Renal cortical epithelial cell (primary cell): Measurements from ENCODE around the gene KRTAP10-8. TPM values are rescaled to one million over a fixed set of nuclear protein-coding genes. Genes with fewer than 3 reads are reported as not detected.
"Not testable (repeated sequence)": the region's sequence is repeated elsewhere in the genome, so short reads cannot be mapped to it uniquely, and the experiment has no call there.

Experiments used
- DNase-seq: peaks from one replicate; pipeline ENCODE4 v3.0.0-alpha.2; 2011; ENCODE audit warnings: low read depth
- total RNA-seq: library from RNA; depleted of rRNA; stranded (reverse); fragments of >200 nt; gene quantifications from 2 replicates; pipeline ENCODE4 v1.2.3, GENCODE V29; 2014

KRTAP10-8 gene
- total RNA-seq, 1 donor from 2014 or later: not detected

- DNase-seq: no peak
These were observed 32.6 kb upstream of the KRTAP10-8 start for GRCh38 chr21:44579056-44579832.

GRCh38 chr21:44579833-44580144 lies 32.1 kb upstream of the KRTAP10-8 start:
- no peak for DNase-seq

GRCh38 chr21:44580231-44580821 lies 31.6 kb upstream of the KRTAP10-8 start, which contains the start of gene KRTAP10-5:
Gene KRTAP10-5, minus strand, starts transcription at chr21:44580604. Its CDS starts 26 bp downstream, at chr21:44580578.
- DNase-seq: not testable (repeated sequence)

GRCh38 chr21:44581158-44581557 lies 30.7 kb upstream of the KRTAP10-8 start:
- no peak for DNase-seq

- no peak for DNase-seq
These were observed 29.8 kb upstream of the KRTAP10-8 start for GRCh38 chr21:44582055-44582454.

GRCh38 chr21:44583089-44583799 lies 28.6 kb upstream of the KRTAP10-8 start:
- DNase-seq: no peak

DNA sequence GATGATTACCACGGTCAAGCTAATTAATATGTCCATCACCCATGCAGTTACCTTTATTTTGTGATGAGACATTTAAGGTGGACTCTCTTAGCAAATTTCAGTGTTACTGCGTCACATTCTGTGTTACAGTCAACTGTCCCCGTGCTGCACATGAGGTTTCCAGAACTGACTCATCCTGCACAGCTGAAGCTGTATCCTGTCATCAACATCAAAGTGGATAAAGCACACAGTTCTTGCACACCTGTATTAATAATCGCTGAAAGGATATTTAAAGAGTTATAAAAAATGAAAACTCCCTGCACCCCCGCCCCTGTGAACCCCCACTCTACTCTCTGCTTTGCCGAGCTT lies 28.1 kb upstream of the KRTAP10-8 start:
- DNase-seq: no peak

GRCh38 chr21:44585892-44586291 lies 26.0 kb upstream of the KRTAP10-8 start:
- no peak for DNase-seq

DNA sequence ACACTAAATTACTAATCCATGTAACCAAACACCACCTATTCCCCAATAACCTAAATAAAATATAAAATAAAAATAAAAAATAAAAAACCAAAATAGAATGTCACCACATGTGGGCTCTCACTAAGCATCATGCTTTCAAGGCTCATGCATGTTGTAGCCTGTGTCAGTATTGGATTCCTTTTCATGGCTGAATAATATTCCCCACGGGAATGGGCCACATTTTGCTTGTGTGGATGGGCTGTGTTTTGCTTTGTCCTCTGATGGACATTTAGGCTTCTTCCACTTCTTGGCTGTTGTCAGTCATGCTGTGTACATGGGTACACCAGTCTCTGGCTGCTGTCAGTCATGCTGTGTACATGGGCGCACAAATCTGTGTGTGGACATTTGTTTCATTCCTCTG lies 22.8 kb upstream of the KRTAP10-8 start:
- DNase-seq: no peak

GRCh38 chr21:44589586-44590305 lies 22.1 kb upstream of the KRTAP10-8 start:
- no peak for DNase-seq

DNA sequence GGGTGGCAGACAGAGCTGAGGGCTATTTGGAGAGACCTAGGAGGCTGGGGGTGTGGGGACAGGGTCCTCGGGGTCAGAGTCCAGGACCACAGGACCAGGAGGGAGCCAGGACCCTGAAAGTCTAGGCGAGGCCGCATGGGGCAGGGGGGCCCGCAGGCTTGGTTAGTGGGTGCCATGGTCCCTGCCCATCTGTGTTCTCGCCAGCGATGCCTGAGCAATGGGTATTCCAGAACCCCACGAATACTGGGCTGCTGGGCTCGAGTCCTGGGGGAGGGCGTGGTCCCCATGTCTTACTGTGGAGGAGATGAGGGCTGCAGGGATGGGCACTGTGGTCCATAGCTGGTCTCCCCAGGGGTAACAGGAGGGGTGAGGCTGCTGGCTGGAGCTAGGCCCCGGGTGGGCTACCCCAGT lies 21.6 kb upstream of the KRTAP10-8 start:
- DNase-seq: no peak

DNA sequence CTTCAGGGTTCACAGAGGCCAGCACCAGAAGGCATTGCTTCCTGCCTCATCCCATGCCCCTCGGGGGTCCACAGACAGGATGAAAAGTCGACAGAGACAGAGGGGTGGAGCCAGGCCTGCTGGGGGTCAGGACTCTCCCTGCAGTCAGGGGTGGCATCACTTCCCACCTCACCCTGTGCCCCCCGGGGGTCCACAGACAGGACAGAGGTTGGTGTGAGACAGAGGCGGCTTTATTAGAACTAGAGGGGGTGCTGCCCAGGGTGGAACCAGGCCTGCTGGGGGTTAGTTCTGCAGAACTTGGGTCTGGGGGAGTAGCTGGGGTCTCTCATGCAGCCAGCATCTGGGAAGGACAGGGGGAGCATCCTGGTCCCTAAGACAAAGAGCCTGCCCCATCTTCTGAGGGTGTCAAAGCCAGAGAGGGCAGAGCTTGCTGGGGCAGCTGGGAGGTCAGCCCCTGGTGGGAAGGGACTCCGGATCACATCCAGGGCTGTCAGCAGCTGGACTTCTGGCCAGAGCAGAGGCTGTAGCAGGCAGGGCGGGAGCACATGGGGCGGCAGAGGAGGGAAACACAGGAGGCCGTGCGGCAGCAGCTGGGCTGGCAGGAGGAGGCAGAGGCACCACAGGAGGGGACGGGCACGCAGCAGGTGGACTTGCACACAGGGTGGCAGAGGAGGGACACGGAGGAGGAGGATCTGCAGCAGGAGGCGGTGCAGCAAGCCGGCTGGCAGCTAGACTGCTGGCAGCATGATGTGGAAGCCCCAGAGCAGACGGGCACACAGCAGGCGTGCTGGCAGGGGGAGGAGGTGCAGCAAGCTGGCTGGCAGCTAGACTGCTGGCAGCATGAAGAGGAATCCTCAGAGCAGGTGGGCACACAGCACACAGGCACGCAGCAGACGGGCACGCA lies 20.7 kb upstream of the KRTAP10-8 start:
- DNase-seq: not testable (repeated sequence)

- not testable (repeated sequence) for DNase-seq
These were observed 20.1 kb upstream of the KRTAP10-8 start for GRCh38 chr21:44591801-44592130.

DNA sequence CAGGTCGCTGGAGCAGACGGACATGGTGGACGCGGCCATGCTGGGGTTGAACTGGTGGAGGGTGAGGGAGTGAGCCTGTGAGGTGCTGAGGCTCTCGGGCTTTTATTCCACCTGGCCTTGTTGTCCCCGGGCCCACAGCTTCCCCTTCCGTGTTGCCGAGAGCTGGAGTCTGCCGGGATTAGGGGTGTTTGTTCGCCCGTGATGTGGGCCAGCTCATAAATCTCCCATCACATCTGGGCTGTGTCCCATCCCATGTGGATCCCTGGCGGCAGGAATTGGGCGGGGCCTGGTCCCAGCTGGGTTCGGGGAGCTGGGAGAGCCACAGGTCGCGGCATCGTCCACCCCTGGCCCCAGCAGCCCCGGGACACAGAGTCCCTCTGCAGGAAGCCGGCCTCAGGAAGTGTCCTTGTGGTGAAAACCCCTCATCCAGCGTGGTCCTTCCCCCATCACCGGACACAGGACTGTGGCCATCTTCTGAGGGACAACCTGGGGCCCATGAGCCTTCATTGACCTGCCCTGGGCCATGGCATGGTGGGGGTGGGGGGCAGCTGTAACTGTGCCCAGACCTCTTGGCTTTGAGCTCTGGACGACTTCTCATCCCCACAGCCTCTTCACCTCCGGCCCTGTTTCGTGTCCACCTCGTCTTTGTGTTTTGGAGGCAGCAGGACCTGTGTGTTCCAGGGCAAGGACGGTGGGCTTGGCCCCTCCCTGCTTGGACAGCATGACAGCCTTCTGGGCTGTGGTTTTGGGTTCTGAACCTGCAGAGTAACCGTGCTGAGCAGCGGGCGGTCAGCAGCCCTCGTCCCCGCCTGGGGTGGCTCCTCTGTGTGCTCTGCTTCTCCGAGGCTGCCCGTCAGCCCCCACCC lies 19.2 kb upstream of the KRTAP10-8 start, which contains the start of gene KRTAP10-6:
TSS of gene KRTAP10-6 (minus strand) at position 60 of the 866 bp plus-strand sequence. CDS start at position 39, 21 bp downstream.
- DNase-seq: no peak

DNA sequence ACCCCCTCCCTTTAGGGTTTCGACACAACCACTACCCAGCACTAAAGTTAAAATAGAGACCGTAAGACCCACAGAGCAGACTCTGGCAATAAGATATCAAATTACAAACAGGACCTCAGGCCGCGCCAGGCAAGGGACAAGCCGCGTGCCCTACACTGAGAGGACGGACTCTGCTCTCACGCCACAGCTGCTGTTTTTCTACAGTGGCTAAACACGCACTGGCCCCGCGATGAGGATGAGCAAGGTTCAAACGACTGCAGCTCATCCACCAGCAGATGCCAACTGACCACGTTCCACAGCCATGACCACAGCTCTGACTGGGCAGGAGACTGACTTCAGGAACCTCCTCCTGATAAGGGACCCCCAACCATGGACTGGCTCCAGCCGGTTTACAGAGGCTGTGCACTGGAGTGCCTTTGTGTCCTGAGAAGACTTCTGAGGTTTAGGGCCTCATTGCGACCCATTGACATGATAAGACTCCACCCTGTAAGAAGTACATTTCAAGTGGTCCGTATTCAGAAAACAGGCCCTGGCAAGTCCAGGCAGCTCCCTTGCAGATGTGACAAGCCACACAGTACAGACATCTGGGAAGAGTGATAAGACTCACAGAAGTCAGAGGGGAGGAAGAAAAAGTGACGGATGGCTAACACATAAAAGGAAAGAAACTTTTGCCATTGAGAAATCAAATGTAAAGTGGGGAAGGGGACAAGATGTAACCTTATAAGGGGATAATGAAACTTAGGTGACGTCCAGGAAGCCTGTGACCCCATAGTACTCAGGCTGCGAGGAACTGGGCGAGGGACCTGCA lies 18.1 kb upstream of the KRTAP10-8 start:
- DNase-seq: no peak

GRCh38 chr21:44594406-44594916 lies 17.4 kb upstream of the KRTAP10-8 start:
- no peak for DNase-seq

DNA sequence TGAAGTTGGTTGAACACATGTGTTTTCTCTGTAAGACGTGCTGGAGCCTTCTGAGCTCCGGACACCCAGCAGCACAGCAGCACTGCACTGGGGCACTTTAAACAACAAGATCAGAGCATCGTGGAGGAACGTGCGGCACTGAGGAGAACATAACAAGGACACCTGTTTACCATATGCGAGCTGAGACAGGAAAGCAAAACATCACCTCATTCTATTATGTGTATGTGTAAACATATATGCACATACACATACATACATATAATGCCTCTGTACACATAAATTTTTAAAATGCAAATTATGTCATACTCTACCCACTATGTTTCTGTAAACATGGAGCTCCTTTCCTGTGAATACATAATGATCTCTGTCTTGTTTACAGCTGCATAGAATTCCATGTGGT lies 16.4 kb upstream of the KRTAP10-8 start:
- no peak for DNase-seq

DNA sequence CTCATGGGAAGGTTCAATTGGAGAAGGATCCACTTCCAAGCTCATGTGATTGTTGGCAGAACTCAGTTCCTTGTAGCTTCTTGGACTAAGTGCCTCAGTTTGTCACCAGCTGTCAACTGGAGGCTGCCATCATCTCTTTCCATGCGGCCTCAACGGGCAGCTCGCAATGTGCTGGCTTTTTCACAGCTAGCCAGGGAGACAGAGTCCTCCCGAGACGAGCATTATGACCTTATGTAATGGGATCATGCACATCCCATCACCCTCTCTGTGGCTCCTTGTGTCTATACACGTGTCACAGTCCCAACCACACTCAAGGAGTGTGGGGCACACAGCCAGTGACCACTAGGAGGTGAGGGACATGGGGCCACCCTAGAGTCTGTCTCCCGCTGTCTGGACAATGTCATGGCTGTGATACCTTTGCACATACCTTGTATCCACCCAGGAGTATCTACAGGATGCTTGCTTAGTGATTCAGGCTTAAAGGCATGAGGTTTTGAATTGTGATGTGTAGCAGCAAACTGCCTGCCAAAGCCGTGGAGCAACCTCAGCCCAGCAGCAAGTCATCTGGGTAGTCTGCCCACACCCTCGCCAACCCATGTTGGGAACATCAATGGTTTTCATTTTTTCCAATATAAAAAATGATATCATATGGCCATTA lies 15.7 kb upstream of the KRTAP10-8 start:
- peak; percentile 9 for DNase-seq

- no peak for DNase-seq
These were observed 13.8 kb upstream of the KRTAP10-8 start for GRCh38 chr21:44598061-44598460.
